HG03432 (cell line): ENCODE data around the gene LRRC8E.
"Not testable (repeated sequence)": the region's sequence is repeated elsewhere in the genome, so short reads cannot be mapped to it uniquely, and the experiment has no call there.

Source experiments
- ATAC-seq: cut with Tn5 transposase; IDR thresholded peaks from one replicate; pipeline ENCODE4 v1.9.1; 2021; ENCODE audit warnings: mild to moderate bottlenecking, moderate library complexity; ENCODE audit not compliant: unreplicated experiment

Gene LRRC8E

DNA sequence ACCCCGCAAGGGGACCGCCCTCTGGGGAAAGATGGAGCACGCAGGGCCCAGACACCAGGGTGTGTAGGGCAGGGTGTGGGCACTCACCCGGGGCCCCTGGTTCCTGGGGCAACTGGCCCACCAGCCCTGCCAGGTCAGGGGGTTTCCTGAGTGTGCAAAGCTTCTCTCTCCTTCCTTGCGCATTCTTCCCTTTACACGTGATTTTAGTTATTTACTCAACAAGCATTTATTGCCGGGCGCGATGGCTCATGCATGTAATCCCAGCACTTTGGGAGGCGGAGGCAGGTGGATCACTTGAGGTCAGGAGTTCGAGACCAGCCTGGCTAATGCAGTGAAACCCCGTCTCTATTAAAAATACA is 34.6 kb upstream of the LRRC8E start:
- no peak for ATAC-seq

DNA sequence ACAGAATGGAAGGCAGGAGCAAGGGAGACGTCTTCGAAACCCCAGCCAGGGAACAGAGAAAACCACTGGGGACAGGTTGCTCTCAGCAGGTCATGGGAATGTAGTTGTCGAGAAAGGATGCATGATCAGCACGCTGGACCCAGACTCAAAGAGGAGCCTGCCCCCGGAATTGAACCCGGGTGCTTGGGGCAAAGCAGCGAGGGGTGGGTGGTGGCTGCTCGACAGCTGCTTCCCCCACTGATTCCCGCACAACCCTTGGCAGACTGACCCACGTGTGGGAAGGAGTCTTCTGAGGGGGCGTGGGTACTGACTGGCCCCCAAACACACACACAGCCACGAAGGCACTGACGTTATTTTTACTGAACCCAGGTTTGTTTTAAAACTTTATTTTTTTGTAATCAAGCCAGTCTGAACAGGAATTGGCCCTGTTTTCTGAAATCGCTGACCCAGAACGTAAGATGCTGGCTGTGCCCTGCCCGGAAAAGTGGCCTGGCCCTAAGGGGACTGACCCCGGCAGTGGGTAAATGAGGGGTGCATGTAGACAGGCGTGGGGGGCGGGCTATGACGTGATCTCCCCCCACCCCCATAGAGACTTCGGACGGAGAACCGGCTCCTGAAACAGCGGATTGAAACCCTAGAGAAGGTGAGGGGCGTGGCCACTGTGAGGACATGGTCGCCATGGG is 32.7 kb upstream of the LRRC8E start:
- ATAC-seq: no peak

DNA sequence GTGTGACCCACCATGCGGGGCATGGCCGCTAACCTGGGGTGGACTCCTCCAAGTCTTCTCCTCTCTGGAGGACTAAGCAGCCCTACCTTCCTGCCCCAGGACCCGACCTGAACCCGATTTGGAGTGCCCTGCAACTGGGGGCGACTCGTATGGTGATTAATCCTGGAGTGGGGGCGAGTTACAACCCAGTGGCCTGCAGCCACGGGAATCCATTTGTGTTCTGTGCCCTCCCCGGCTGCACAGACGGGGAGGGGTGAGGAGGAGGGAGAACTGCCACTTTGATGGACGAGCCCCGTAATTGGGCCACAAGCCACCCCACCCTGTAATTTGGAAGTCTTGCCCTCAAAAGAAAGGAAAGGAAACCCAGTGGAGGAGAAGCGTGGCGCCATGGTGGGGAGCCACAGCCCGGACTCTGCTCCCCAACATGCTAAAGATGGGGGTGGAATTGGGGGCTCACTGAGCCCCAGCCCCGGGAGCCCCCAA is 32.2 kb upstream of the LRRC8E start:
- no peak for ATAC-seq

DNA sequence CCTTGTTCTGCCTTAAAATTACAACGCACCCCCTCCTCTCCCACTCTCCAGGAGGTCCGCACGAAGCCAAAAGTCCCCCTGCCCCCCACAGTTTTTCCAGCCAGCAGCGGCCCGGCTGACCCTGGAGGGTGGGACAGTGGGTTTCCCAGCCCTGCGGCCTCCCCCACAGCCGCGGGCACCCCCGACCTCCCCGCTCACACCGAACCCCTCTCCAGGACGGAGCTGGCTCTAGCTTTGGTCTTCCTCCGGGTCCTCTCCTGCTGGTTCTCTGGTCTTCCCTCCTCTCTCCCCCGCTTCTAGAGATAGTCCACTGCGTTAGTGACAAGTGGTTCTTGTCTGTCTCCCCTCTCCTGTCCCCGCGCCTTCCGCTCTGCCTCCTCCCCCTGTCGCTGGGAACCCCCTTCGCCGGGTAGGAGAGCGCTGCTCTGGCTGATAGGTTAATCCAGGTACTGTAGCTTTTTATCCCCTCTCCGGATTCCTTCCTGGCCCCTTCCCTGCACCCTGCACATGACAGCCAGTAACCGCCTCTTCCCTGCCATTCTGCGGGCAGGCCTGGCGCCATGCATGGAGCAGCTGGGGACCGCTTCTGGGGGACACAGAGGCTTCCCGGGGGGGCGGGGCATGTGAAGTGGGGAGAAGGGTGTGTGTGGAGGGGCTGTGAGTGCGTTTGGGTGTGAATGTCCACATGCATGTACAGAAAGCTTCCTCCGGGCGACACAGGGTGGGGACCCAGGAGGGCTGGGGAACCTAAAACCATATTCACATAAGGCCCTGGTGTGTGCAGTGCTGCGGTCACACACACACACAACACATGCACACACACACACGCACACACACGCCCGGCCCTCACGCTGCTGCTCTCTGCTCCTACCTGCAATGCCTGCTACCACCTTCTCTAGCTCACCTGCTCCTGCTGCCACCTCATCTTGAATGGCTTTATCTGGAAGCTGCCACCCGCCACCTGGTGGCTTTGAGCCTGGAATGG is 31.3 kb upstream of the LRRC8E start:
- ATAC-seq: no peak

DNA sequence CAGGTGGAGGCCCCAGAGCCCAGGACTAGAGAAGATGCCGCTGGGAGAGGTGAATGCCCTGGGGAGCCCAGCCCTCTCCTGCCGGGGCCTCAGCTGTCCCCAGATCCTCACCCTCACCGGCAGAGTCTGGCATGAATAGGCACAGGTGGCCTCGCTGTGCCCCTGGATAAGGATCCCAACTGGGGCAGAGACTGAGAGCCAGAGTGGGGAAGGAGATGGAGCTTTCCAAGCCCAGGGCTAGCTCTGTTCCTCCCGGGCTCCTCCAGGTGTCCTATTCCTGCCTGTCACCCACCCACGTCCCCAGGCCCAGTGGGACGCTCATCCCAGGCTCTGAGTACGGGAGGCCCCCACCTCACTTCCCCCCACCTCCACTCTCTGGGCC is 30.6 kb upstream of the LRRC8E start:
- no peak for ATAC-seq

DNA sequence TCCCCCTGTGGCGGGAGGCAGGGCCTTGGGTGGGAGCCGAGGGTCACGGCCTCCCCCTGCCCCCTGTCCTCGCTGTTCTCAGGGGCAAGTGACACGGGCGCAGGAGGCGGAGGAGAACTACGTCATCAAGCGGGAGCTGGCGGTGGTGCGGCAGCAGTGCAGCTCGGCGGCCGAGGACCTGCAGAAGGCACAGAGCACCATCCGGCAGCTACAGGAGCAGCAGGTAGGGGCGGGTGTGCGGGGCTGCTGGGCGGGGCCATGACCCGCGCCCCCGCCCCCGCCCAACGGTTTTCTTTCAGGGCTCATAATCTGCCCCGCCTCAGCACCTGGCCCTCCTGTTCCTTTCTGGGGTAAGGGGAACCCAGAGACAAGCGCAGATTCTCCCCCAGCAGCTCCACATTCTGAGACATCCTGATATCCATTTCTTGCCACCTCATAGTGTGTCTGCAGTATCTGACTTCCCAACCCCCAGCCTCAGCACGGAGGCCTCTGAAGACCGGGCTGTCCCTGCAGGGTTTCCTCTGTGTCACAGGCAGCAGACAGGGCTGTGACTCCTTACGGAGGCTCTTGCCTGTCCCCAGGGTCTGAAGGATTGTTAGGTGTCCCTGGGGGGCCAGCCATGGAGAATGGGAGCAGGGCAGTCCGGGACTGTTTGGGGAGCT is 30.1 kb upstream of the LRRC8E start:
- no peak for ATAC-seq

DNA sequence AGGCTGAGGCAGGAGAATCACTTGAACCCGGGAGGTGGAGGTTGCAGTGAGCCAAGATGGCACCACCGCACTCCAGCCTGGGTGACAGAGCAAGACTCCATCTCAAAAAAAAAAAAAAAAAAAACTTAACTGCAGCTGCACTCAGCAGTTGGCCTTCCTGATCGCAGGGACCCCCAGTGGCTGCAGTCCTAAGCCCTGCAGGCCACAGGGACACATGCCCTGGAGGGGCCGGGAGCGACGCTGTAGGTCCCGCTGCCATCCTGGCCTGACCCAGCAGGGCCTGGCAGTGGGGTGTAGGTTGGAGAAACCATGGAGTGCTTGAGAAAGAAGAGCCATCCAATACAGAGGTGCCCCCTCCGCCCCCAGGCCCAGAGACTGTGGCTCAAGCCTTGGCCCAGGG is 29.2 kb upstream of the LRRC8E start:
- not testable (repeated sequence) for ATAC-seq

DNA sequence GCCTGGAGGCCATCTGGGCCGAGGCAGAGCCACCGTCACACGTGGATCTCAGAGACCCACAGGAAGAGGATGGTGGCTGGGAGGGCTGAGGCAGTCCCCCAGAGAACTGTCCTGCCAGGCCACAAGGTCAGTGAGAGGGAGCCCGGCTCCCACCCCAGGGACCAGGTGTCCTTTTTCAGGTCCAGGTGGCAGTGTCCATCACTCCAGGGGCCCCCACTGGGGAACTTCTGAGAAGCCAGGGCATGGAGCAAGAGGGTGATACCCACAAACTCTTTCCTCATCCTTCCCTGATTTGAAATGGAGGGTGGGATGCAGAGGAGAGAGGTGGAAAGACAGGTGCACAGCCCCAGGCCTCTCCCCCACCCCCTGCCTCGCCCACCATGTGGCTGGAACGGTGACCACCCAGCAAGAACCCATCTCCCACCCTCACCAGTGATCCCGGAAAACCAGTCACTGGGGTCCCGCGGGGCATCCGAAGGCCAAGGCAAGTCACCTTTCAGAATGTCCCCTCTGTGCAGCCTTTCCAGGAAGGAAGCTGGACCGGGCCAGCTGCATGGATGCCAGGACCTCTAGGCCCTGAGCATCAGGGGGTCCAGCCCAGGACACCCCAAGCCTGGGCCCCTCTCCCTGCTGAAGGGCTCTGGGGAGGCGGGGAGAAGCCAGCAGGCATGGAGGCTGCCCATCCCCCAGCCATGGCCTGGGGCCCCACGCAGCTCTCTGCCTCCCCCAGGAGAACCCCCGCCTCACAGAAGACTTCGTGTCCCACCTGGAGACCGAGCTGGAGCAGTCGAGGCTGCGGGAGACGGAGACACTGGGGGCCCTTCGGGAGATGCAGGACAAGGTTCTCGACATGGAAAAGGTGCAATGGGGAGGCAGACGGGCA is 28.2 kb upstream of the LRRC8E start:
- no peak for ATAC-seq

DNA sequence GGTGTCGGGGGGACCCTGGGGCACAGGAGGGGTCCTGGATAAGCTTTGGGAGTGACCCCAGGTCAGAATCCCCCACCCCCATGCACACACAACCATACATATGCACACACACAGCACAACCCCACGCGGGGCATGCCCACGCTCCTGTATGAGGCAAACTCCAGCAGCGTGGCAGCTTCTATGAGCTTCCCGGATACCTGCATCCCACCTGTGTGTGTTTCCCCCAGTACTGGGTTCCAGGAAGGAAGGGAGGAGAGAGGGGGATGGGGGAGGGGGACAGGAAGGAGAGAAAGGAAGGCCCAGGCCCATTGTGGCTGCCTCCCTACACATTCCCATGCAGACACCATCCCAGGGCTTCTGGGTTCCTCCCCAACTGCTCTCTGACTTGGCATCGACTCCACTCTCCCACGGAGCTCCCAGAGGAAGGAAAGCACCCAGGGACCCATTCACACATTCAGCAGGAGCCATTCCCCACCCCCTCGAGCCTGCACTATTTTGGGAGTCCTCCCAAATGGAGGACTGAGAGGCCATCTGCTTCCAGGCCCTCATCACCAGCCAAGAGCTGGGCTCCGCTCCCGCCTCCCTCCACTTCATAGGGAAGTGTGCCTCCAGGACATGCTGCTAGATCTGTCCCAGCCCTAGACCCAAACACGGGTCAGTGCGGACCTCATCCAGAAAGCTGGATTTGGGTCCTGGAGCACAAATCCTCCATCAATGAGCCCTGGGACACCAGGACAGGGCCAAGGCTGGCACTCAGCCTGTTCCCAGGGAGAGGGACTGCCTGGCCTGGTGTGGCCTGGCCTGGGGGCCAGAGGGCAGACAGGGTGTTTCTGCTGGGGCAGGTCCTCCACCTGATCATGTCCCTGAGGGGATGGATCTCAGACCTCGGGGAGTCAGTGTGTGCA is 27.3 kb upstream of the LRRC8E start:
- ATAC-seq: no peak

DNA sequence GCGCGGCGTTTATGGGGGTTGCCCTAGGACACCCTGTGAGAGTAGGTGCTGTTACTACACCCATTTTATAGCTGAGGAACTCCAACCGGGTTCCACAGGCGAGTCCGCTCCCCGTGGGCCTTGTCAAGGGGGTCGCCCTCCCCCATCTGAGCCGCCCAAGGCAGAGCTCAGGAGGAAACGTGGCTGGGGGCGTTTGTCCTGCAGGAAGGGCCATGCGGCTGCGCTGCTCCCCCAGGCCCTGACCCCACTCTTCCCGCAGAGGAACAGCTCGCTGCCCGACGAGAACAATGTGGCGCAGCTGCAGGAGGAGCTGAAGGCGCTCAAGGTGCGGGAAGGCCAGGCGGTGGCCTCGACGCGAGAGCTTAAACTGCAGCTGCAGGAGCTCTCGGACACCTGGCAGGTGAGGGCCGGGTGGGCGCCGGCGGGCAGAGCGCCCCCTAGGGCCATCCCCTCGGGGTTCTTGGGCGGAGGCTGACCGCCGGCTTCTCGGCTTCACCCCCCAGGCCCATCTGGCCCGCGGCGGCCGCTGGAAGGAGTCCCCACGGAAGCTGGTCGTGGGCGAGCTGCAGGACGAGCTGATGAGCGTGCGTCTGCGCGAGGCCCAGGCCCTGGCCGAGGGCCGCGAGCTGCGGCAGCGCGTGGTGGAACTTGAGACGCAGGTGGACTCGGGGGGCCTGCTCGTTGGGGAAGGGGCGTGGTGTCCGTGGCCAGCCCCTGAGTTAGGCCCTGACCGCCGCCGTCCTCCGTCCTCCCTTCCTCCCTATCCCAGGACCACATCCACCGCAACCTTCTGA is 26.5 kb upstream of the LRRC8E start:
- ATAC-seq: no peak

DNA sequence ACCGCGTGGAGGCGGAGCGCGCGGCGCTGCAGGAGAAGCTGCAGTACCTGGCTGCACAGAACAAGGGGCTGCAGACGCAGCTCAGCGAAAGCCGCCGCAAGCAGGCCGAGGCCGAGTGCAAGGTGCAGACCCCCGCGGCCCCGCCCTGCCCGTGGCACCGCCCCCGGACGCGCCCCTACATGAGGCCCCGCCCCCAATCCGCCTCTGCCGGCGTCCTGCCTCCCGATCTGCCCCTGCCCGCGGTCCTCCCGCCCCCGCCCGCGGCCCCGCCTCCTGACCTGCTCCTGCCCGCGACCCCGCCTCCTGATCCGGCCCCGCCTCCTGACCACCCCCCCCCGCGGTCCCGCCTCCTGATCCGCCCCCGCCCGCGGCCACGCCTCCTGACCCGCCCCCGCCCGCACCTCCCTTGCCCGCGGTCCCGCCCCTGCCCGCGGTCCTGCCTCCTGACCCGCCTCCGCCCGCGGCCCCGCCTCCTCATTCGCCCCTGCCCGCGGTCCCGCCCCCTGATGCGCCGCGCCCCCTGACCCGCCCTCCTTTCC is 25.8 kb upstream of the LRRC8E start:
- ATAC-seq: no peak

DNA sequence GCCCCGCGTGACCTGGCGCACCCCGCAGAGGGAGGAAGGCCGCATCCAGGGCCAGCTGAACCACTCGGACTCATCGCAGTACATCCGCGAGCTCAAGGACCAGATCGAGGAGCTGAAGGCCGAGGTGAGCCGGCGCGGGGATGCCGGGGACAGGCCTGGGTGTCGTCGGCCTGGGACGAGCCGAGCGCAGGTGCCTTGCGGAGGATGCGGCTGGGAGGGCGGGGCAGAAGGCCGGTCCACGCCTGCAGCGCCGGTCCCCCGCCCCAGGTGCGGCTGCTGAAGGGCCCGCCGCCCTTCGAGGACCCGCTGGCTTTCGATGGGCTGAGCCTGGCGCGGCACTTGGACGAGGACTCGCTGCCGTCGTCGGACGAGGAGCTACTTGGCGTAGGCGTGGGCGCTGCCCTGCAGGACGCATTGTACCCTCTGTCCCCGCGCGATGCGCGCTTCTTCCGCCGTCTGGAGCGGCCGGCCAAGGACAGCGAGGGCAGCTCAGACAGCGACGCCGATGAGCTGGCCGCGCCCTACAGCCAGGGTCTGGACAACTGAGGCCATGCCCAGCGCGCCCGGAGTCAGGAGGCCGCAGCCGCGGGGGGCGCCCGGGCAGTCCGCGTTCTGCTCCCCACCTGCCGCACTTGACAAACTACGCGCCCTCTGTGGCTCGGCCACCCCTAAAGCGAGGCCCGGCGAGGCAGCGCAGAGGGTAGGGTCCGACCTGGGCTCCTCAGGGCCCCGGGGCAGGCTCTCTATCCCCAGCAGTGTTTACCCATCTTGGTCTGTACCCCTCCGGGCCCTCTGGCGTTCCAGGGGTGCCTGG is 24.9 kb upstream of the LRRC8E start:
- no peak for ATAC-seq

DNA sequence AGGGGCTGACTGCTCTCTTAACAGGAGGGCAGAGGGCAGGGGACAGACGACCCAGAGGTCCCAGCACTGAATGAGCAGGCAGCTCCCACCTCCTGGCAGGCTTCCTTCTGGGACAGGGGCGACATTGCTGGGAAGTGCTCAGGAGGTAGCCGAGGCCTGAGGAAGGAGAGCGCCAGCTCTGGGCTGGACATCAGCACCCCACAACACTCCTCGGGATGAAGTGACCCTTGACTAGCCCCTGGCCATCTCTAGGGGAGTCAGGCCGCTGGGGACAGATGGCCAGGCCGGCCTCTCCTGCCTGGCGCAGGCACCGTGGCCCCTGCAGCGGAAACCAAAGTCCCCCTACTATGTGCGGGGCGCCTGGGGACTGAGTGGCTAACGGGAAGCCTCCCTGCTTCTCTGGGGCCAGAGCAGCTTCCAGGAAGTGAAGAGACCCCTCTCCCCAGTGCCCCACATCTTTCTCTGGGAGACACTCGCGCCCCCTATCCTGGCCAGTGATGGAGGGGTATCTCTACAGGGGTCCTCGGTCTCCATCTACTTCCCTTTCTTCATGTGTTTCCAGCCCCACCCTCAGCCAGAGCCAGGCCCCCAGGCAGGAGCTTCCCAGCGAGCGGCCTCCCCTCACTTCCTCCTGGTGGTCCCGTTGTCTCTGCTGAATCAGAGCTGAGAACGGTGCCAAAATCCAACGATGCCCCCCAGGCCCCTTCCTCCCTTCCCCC is 24.2 kb upstream of the LRRC8E start:
- no peak for ATAC-seq

DNA sequence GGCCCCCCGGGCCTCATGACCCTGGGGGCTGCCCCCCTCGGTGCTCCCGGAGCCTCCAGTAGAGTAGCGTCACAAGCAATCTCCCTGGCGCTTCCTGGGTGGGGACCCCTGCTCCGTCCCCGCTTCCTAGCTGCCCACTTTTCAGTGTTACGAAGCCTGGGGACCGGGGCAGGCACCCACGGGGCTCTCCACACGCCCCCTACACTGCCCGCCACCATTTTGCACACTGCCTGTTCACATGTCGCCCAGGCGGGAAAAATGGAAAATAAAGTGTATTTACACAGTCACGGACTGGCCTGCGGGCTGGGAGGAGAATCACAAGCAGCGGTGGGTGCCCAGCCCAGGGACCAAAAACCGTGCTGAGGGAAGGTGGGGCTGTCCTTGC is 23.6 kb upstream of the LRRC8E start:
- ATAC-seq: no peak

DNA sequence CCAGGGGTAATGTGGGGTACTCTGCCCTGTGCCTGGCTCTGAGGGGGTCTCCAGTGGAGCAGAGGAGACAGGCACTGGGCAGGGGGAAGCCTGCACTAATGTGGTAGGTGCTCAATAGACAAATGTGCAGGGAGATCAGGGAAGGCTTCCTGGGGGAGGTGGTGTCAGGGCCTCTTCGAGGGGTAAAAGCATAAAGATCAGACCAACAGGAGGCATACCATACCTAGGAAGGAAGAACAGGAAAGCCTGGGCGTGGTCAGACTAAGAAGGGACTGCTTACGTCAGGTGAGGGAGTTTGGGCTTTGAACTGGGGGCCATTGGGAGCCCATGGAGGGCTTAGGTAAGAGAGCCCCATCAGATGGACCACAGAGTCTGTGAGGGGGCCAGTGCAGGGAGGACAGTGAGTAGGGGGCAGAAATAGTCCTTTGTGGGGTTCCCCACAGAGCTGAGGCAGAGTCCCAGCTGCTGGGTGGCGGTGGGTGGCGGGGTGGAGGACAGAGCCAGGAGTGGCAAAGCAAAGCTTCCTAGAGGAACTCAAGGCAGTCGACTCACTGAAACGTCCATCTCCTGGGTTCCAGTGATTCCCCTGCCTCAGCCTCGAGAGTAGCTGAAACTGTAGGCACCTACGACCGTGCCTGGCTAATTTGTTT is 22.9 kb upstream of the LRRC8E start:
- no peak for ATAC-seq

DNA sequence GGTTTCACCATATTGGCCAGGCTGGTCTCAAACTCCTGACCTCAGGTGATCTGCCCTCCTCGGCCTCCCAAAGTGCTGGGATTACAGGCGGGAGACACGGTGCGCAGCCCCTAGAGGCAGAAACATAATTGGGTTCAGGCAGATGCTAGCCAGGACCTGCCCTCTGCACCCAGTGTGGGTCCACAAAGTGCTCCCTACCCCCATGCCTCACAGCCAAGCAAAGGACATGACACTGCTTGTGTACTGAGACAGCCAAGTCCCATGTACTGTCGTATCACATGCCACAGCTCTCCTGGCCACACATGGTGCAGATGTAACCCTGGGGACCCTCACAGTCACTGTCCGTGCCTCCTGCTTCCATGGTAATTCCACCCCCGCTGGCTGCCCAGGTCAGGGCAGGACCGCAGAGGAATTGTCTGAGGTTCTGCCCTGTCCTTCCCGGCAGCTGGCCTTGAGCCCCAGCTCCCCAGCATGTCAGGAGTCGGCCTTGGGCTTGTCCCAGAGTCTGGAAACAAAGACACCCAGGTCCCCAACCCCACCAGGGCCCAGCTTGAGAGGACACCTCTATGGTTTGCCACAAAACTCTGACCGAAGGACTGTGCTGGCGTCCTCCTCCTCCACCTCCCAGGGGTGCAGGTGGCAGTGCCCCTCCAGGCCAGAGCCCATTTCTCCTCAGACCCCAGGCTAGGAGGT is 21.8 kb upstream of the LRRC8E start:
- no peak for ATAC-seq
